ENCODE data around the gene SPTBN1. TPM values are rescaled to one million over a fixed set of nuclear protein-coding genes. Genes with fewer than 3 reads are reported as not detected.

SPTBN1 gene
- total RNA-seq, 1 donor from 2014 or later: 229 TPM

DNA sequence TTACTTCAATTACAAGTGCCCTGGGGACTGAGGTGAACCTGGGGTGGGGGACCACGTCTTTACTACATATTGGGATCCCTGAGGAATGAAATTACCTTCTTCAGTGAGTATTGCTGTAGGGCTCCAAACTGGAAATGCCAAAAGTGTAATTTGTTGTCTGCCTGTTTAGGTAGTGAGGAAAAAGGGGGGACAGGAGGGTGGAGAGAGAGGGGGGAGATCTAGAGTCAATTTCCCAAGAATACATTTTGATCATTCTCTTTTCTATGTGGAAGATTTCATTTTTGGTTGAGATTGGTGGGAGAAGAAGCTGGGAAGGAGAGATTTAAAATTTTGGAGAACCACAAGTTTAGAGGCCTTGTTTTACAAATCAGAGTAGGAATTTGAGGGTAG is 101.1 kb downstream of the SPTBN1 start:
- no peak for DNase-seq

- no peak for DNase-seq
These were observed 101.6 kb downstream of the SPTBN1 start for GRCh38 chr2:54557601-54558187.

GRCh38 chr2:54558188-54559005 is 102.3 kb downstream of the SPTBN1 start:
- peak; percentile 15 for DNase-seq

GRCh38 chr2:54559006-54559445 is 102.9 kb downstream of the SPTBN1 start:
- DNase-seq: no peak

DNA sequence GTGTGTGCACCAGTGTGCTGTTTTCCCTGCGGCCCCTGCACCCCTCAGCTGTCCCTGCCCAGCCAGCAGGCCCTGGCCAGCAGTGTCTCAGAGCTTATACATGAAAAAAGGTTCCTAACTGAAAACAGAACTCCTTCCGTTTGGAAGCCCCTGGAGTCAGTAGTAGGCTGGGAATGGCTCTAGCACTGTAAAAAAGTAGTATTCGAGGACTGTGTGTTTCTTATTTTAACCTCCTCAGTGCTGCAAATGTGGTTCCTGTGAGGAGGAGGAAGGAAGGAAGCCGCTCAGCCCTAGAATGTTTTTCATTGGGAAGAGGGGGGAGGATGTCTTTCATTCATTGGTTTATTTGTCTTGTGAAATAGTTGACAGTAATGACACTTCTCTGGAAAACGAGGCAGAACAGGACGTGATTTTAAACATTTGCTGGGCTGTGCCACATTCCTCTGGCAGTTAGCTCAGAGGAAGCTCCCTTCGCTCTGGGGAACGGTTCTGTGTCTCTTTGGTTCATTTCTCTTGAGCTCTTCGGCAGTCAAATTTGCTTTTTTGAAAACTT is 103.5 kb downstream of the SPTBN1 start:
- DNase-seq: peak; percentile 89

DNA sequence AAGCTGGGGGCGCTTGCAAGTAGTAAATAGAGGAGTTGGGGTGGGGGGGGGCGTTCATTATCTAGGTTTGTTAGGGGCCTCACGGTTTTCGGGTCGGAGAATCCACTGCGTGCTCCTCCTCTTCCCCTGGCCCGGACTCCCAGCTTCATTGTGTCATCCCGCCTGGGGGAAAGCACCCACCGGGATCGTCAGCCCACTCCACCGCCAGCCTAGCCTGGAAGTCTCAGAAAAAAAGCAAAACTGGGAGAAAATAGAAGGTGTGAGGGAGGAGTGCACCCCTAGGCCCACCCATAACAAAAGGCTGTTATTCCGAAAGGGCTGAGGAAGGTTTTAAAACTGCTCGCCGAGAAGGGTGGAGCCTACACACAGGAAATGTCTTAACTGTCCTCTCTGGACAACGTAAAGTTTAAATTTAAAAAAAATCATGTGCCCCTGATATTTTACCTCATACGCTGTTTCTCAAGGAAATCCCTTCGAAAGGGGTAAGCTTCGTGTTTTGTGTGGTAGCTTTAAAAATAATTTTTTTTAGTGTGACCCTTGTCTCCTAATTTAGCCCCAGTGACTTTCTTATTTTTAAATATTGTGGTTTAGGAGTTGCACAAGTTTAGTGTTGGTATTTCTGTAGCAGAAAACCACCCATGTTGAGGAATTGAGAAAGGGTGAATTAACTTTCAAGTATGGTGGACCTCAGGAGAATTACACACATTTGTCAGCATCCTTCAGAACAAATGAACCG is 104.2 kb downstream of the SPTBN1 start:
- DNase-seq: peak; percentile 42

GRCh38 chr2:54561010-54561409 is 104.9 kb downstream of the SPTBN1 start:
- no peak for DNase-seq

DNA sequence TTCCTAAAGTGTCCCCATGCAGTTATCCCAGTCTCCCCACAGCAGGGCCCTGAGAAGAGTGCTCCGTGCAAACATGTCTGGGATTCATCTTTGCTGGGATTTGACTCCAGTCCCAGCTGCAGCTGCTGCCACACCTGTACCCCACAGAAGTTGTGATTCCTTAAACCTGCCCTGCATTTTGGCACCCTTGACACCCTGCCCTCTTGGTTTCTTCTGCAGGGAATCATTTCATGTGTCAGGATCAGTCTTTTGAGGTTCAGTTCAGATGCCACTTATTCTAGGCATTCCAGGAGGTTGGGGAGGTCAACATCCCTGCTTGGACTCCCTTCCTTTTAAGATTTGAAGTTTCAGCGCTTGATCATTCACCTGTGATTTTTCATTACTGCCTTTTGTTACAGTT is 108.3 kb downstream of the SPTBN1 start:
- DNase-seq: no peak

DNA sequence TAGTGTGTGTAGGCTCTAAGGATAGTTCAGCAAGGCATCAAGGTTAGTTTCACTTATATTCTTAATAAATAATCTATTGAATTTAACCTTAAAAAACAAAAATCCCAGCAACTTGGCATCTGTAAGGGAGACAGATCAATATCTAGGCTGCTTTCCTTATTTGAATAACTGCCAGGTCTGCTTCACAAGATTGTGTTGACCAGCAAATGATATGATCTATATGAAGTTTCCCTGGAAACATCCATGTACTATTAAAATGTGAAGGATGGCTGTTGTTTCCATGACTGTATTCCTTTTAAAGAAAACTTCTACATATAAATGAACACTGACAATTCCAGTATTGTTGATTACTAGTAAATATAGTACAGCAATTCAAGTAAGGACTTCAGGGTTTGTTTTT is 109.4 kb downstream of the SPTBN1 start:
- no peak for DNase-seq

DNA sequence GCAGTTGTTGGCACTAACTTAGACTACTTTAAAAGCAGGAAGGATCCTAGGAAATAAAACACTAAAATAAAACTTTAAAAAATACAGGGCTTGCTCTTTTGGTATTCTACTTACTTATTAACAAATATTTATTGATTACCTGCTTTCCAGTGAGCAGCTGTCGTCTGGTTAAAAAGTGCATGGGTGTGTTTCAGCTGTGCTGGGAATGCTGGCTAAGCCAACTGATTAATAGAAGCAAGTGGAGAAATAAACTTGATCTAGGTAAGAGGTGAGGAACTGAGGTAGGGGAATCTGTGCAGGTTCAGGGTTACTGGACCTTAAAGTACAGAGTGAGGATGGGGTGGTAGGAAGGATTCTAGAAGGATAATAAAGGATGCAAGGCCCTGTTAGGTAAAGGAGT is 110.8 kb downstream of the SPTBN1 start:
- no peak for DNase-seq

DNA sequence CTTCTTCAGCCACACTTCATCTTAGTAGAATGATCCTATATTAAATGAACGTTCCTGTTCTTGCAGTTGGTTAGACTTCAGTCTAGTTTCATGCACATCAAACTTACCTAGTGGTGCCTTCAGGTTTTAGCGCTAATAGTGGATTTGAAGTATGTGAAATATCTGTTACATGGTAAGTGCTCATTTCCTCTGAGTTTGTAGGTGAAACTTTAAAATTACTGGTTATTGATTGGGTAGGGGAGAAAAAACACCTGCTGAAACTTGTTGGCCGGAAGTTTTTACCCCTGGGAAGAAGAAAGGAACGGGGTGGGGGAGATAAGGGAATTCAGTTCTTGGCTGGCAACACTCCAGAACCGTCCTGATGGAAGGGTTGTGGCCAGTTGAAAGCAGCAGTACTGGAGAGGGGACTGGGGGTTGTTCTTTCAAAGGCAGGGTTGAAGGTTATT is 112.8 kb downstream of the SPTBN1 start:
- no peak for DNase-seq

GRCh38 chr2:54569745-54570301 is 113.7 kb downstream of the SPTBN1 start:
- DNase-seq: peak; percentile 38

DNA sequence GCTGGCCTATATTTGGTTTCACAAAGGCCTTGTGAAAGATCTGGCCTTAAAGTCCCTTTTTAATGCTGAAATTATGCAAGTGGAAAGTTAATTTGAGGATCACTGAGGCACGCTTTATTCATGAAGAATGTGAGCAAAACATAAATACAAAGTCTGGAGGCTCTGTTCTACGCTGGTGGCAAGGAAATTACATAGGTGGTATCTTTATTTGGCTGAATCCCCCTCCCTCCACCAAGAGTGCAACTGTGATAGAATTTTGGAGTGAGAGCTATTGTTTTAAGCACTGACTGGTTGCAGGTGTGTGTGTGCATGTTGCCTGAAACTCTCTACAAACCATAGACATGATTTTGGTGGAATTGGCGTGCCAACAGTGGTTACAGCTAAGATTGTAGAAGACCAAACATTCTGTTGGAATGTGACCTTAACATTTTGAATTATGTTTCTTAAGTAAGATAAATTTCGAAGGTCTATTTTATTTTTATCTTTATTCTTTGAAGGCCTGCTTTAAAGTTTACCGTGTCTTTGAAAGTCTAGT is 114.3 kb downstream of the SPTBN1 start:
- no peak for DNase-seq

- DNase-seq: peak; percentile 56
These were observed 115.0 kb downstream of the SPTBN1 start for GRCh38 chr2:54570925-54571694.

DNA sequence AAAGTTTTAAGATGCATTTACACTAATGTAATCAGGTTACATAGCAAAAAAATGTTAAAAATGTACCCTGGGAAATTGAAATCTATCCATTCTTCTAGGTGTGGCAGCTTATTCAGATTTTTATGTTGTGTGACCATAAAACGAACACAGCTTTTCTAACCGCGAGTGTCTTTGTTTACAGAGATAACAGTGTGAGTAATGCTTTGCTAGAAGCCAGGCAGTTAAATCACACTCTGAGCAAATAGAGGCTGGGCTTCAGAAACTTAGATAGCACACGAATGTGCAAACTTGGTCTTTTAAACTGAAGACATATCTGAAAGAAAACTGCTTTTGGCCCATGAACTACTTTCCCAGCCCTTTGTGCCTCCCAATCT is 116.1 kb downstream of the SPTBN1 start:
- peak; percentile 41 for DNase-seq

GRCh38 chr2:54572636-54573536 is 116.8 kb downstream of the SPTBN1 start:
- DNase-seq: peak; percentile 16

- DNase-seq: no peak
These were observed 117.4 kb downstream of the SPTBN1 start for GRCh38 chr2:54573537-54573919.

- no peak for DNase-seq
These were observed 118.2 kb downstream of the SPTBN1 start for GRCh38 chr2:54574107-54574859.

GRCh38 chr2:54574860-54575247 is 118.7 kb downstream of the SPTBN1 start:
- DNase-seq: no peak

Measured in skin of body (tissue), 2 donors.